ENCODE measurements around the gene AP1B1. TPM values are rescaled to one million over a fixed set of nuclear protein-coding genes. Genes with fewer than 3 reads are reported as not detected.
A peak's percentile ranks its signal among the peaks of the same experiment; 100 is the strongest.

The AP1B1 gene
- total RNA-seq, 1 donor from 2014 or later: 132 TPM

DNA sequence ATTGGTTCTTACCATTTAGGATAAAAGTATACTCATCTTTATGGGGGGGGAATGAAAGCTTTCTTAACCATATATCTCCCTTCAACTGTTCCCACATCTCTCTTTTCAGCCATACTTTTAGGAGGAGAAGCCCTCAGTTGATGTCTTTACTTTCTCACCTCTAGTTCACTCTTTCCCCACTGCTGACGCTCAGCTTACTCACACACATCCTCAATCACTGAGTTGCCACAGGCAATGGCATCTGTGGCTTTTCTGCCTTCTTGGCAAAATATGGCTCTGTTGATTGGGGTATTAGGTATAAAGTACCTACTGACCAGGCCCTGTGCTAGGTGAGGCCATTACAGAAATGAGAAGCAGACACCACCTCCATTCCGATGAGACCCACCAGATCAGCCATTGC lies 12.2 kb upstream of the AP1B1 start:
- ChIA-PET POLR2A (no interaction called here), CTCF (no interaction called here)
- DNase-seq (no peak), ATAC-seq (ENCODE audit: low read depth) (no peak)
- Mint-ChIP-seq H3K27me3 (peaks cover 16% of the 10 kb centered on the region), H3K36me3 (ENCODE audit: low read depth) (no peaks in the 10 kb centered on the region), H3K27ac (no peak overlapping the region), H3K9me3 (no peaks in the 10 kb centered on the region), H3K4me1 (no peaks in the 10 kb centered on the region), H3K4me3 (no peak overlapping the region)
- intact Hi-C loops (cut with micrococcal nuclease): no loop called here
- TF ChIP-seq, protein P1, sequence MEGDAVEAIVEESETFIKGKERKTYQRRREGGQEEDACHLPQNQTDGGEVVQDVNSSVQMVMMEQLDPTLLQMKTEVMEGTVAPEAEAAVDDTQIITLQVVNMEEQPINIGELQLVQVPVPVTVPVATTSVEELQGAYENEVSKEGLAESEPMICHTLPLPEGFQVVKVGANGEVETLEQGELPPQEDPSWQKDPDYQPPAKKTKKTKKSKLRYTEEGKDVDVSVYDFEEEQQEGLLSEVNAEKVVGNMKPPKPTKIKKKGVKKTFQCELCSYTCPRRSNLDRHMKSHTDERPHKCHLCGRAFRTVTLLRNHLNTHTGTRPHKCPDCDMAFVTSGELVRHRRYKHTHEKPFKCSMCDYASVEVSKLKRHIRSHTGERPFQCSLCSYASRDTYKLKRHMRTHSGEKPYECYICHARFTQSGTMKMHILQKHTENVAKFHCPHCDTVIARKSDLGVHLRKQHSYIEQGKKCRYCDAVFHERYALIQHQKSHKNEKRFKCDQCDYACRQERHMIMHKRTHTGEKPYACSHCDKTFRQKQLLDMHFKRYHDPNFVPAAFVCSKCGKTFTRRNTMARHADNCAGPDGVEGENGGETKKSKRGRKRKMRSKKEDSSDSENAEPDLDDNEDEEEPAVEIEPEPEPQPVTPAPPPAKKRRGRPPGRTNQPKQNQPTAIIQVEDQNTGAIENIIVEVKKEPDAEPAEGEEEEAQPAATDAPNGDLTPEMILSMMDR (IDR thresholded peaks at IDR 0.05): no peak

DNA sequence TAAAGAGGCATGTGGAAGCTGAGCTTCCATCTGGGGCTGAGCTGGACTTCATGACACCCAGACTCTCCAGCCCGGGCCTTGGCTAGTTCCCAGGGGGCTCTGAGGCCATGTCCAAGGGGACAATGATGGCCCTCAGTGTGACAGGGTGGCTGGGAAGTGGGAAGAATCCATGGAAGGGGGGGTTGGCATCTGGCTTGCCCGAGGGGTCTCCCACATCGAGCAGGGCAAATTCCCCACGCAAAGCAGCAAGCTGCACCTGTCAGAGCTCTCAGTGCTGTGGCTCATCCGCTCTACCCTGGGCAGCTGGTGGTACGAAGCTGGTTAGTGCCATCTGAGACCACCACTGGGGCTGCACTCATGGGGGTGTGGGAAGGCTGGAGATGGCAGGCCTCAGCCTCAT lies 9.4 kb upstream of the AP1B1 start:
- peaks cover 12% of the 10 kb centered on the region for H3K27me3 Mint-ChIP-seq
- DNase-seq: no peak
- no peaks in the 10 kb centered on the region for H3K36me3 Mint-ChIP-seq (ENCODE audit: low read depth)
- CTCF ChIA-PET: interaction anchor here (5.9 kb wide), 1 partner anchor 127 kb away, joined by 48 read pairs; no protein-coding TSS in a partner anchor
- intact Hi-C loops (cut with micrococcal nuclease): loop anchor here (5.0 to 10.0 kb wide), 3 partner anchors 77 to 690 kb away; no protein-coding TSS in a partner anchor
- no peak overlapping the region for H3K27ac Mint-ChIP-seq
- no peak overlapping the region for H3K4me3 Mint-ChIP-seq
- peaks cover 14% of the 10 kb centered on the region for H3K4me1 Mint-ChIP-seq
- no peaks in the 10 kb centered on the region for H3K9me3 Mint-ChIP-seq
- ATAC-seq (ENCODE audit: low read depth): no peak
- POLR2A ChIA-PET: interaction anchor here (1.4 kb wide), 1 partner anchor 9 kb away, joined by 3 read pairs; the partner anchor contains the start of gene AP1B1
- TF ChIP-seq, protein P1 (IDR thresholded peaks at IDR 0.05): no peak

DNA sequence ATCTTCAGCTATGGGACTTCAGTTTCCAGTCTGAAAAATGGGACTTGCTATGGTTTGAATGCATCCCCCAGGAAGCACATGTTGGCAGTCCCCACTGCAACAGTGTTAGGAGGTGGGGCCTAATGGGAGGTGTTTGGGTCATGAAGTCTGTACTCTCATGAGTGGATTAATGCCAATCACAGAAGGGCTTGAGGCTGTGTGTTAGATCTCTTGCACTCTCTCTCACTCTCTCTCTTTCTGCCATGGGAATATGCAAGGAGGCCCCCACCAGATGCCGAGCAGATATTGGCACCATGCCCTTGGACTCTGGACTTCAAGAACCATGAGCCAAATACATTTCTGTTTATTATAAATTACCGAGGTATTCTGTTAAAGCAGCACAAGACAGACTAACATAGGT lies 7.8 kb upstream of the AP1B1 start:
- no peak overlapping the region for H3K4me3 Mint-ChIP-seq
- peaks cover 4% of the 10 kb centered on the region for H3K27me3 Mint-ChIP-seq
- CTCF ChIA-PET: interaction anchor here (0.7 to 5.9 kb wide), 5 partner anchors 109 to 229 kb away, joined by 3 to 48 read pairs (median 3); partner anchors contain the start of gene THOC5
- H3K27ac Mint-ChIP-seq: no peak overlapping the region
- intact Hi-C loops (cut with micrococcal nuclease): loop anchor here (5.0 to 10.0 kb wide), 3 partner anchors 79 to 691 kb away; no protein-coding TSS in a partner anchor
- H3K36me3 Mint-ChIP-seq (ENCODE audit: low read depth): no peaks in the 10 kb centered on the region
- DNase-seq: no peak
- TF ChIP-seq, protein P1 (IDR thresholded peaks at IDR 0.05): no peak
- no peak for ATAC-seq (ENCODE audit: low read depth)
- POLR2A ChIA-PET: no interaction called here
- H3K9me3 Mint-ChIP-seq: no peaks in the 10 kb centered on the region
- peaks cover 17% of the 10 kb centered on the region for H3K4me1 Mint-ChIP-seq

DNA sequence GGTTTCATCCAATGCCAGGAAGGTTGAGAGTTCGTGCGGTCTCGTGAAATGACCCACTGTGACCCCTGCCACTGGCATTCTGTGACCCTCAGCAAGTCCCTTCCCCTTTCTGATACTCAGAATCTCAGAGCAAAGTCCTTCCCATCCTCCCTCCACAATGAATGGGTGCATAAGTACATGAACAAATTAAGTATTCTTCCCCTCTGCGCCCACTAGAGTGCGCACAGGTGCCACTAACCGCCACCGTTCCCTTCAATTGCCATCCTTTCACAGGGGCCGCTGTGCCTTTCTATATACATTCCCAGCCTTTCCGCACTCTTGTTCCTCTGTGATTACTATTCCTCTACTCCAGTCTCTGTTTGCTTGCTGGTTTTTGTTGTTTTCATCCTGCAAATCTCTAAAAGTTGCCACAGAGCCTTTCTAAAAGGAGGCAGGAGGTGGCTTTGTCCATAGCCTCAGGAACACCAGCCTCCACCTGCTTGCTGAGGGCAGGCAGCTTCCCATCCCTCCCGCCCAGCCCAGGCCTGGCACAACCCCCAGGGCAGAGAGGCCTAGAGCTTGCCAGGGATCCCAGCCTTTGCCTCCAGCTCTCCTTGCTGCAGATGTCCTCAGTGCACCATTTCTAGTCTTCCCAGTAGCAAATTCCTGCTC lies 6.7 kb upstream of the AP1B1 start:
- CTCF ChIA-PET: interaction anchor here (0.7 to 5.9 kb wide), 7 partner anchors 9 to 526 kb away, joined by 3 to 48 read pairs (median 3); partner anchors contain the start of gene THOC5
- H3K27ac Mint-ChIP-seq: no peak overlapping the region
- peak; percentile 87 for ATAC-seq (ENCODE audit: low read depth)

More for the DNA sequence above, 6.7 kb upstream of the AP1B1 start:
- TF ChIP-seq, protein P1 (IDR thresholded peaks at IDR 0.05): peak; percentile 78
- intact Hi-C loops (cut with micrococcal nuclease): loop anchor here (1.0 to 10.0 kb wide), 6 partner anchors 10 to 692 kb away; no protein-coding TSS in a partner anchor
- POLR2A ChIA-PET: no interaction called here
- Mint-ChIP-seq H3K36me3 (ENCODE audit: low read depth) (no peaks in the 10 kb centered on the region), H3K4me1 (peaks cover 17% of the 10 kb centered on the region), H3K9me3 (no peaks in the 10 kb centered on the region), H3K4me3 (no peak overlapping the region), H3K27me3 (peaks cover 2% of the 10 kb centered on the region)
- peak; percentile 54 for DNase-seq

All from activated B cell treated with CpG ODN at 0.5 μM for 24 hours (primary cell).